Astrocyte of the hippocampus (primary cell): ENCODE measurements around the gene BHMT.
A peak's percentile ranks its signal among the peaks of the same experiment; 100 is the strongest.
"Not testable (repeated sequence)": the region's sequence is repeated elsewhere in the genome, so short reads cannot be mapped to it uniquely, and the experiment has no call there.

Source experiments
- DNase-seq: peaks from one replicate; pipeline ENCODE4 v3.0.0; 2011; ENCODE audit warnings: low read depth, low spot score

Gene BHMT

GRCh38 chr5:79111960-79112702 is 522 bp downstream of the BHMT start:
- no peak for DNase-seq

- no peak for DNase-seq
These were observed 1.1 kb downstream of the BHMT start for GRCh38 chr5:79112703-79113058.

- no peak for DNase-seq
These were observed 7.9 kb downstream of the BHMT start for GRCh38 chr5:79119486-79119885.

GRCh38 chr5:79120221-79120620 is 8.6 kb downstream of the BHMT start:
- no peak for DNase-seq

- no peak for DNase-seq
These were observed 11.4 kb downstream of the BHMT start for GRCh38 chr5:79122973-79123372.

- DNase-seq: no peak
These were observed 13.0 kb downstream of the BHMT start for GRCh38 chr5:79124607-79125006.

- no peak for DNase-seq
These were observed 19.2 kb downstream of the BHMT start for GRCh38 chr5:79130781-79131180.

- peak; percentile 60 for DNase-seq
These were observed 21.6 kb downstream of the BHMT start for GRCh38 chr5:79133121-79133656.

GRCh38 chr5:79133657-79134451 is 22.2 kb downstream of the BHMT start:
- DNase-seq: peak; percentile 88

- no peak for DNase-seq
These were observed 24.4 kb downstream of the BHMT start for GRCh38 chr5:79135790-79136553.

- no peak for DNase-seq
These were observed 25.0 kb downstream of the BHMT start for GRCh38 chr5:79136618-79137017.

- DNase-seq: no peak
These were observed 28.9 kb downstream of the BHMT start for GRCh38 chr5:79140553-79140952.

- peak; percentile 38 for DNase-seq
These were observed 32.2 kb downstream of the BHMT start for GRCh38 chr5:79143684-79144379.

- DNase-seq: no peak
These were observed 35.5 kb downstream of the BHMT start for GRCh38 chr5:79147076-79147475.

GRCh38 chr5:79149433-79149832 is 37.8 kb downstream of the BHMT start:
- DNase-seq: no peak

GRCh38 chr5:79151942-79152671 is 40.5 kb downstream of the BHMT start:
- DNase-seq: peak; percentile 50

- DNase-seq: no peak
These were observed 45.7 kb downstream of the BHMT start for GRCh38 chr5:79157305-79157704.

- not testable (repeated sequence) for DNase-seq
These were observed 50.0 kb downstream of the BHMT start for GRCh38 chr5:79161647-79162046.

GRCh38 chr5:79168031-79168430 is 56.4 kb downstream of the BHMT start:
- no peak for DNase-seq

- no peak for DNase-seq
These were observed 59.1 kb downstream of the BHMT start for GRCh38 chr5:79170661-79171060.
